Panc1 (cell line): Measurements from ENCODE around the gene BRD3.

Experiments used
- POLR2AphosphoS5 ChIP-seq: IDR thresholded peaks from 2 replicates; pipeline ENCODE4 v1.6.1; 2012; ENCODE audit warnings: mild to moderate bottlenecking, low read depth, low read length, moderate library complexity
- SIN3A ChIP-seq: IDR thresholded peaks from 2 replicates; pipeline ENCODE4 v1.6.1; 2012; ENCODE audit warnings: low read depth, mild to moderate bottlenecking, low read length, moderate library complexity, borderline replicate concordance; ENCODE audit not compliant: insufficient read depth
- TF ChIP-seq, protein P1 (sequence below): fragments of 450-650 bp; IDR thresholded peaks from 2 replicates; pipeline ENCODE4 v1.5.1; 2017; ENCODE audit warnings: mild to moderate bottlenecking
- TF ChIP-seq, protein P2 (sequence below), 2 experiments: IDR thresholded peaks; 2 replicates each; pipeline ENCODE4 v1.6.1; 2011 to 2012; ENCODE audit warnings: low read depth in 2 of 2, control low read depth in 1 of 2, low read length in 1 of 2, mild to moderate bottlenecking in 1 of 2, moderate library complexity in 1 of 2; ENCODE audit not compliant: insufficient read depth in 1 of 2

DNA sequence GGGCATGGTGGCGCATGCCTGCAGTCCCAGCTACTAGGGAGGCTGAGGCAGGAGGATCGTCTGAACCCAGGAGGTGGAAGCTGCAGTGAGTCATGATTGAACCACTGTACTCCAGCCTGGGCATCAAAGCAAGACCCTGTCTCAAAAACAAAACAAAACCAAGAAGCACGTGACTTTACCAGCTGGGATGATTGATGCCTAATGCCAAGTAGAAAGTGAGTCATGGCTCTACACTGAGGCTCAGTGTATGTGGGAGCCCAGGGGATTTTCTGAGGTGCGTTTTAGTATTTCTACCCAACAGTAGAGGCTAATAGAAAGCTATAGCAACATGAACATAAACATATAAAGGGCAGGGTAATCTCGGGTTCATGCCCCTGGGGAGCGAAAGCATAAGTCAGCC lies 56.4 kb downstream of the BRD3 start:
- TF ChIP-seq, protein P1, sequence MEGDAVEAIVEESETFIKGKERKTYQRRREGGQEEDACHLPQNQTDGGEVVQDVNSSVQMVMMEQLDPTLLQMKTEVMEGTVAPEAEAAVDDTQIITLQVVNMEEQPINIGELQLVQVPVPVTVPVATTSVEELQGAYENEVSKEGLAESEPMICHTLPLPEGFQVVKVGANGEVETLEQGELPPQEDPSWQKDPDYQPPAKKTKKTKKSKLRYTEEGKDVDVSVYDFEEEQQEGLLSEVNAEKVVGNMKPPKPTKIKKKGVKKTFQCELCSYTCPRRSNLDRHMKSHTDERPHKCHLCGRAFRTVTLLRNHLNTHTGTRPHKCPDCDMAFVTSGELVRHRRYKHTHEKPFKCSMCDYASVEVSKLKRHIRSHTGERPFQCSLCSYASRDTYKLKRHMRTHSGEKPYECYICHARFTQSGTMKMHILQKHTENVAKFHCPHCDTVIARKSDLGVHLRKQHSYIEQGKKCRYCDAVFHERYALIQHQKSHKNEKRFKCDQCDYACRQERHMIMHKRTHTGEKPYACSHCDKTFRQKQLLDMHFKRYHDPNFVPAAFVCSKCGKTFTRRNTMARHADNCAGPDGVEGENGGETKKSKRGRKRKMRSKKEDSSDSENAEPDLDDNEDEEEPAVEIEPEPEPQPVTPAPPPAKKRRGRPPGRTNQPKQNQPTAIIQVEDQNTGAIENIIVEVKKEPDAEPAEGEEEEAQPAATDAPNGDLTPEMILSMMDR = no peak
- TF ChIP-seq POLR2AphosphoS5 (no peak), SIN3A (no peak)
- TF ChIP-seq, protein P2, sequence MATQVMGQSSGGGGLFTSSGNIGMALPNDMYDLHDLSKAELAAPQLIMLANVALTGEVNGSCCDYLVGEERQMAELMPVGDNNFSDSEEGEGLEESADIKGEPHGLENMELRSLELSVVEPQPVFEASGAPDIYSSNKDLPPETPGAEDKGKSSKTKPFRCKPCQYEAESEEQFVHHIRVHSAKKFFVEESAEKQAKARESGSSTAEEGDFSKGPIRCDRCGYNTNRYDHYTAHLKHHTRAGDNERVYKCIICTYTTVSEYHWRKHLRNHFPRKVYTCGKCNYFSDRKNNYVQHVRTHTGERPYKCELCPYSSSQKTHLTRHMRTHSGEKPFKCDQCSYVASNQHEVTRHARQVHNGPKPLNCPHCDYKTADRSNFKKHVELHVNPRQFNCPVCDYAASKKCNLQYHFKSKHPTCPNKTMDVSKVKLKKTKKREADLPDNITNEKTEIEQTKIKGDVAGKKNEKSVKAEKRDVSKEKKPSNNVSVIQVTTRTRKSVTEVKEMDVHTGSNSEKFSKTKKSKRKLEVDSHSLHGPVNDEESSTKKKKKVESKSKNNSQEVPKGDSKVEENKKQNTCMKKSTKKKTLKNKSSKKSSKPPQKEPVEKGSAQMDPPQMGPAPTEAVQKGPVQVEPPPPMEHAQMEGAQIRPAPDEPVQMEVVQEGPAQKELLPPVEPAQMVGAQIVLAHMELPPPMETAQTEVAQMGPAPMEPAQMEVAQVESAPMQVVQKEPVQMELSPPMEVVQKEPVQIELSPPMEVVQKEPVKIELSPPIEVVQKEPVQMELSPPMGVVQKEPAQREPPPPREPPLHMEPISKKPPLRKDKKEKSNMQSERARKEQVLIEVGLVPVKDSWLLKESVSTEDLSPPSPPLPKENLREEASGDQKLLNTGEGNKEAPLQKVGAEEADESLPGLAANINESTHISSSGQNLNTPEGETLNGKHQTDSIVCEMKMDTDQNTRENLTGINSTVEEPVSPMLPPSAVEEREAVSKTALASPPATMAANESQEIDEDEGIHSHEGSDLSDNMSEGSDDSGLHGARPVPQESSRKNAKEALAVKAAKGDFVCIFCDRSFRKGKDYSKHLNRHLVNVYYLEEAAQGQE (IDR thresholded peaks at IDR 0.05; ENCODE audit: insufficient read depth in 1 of 2, low read depth in 2 of 2, low read length in 1 of 2) = no peak
